Muscle of back (tissue), 10 donors: ENCODE measurements around the gene FBXW11. TPM values are rescaled to one million over a fixed set of nuclear protein-coding genes. Genes with fewer than 3 reads are reported as not detected.

ENCODE experiments used
- polyA plus RNA-seq, 10 donors: library from polyadenylated mRNA; unstranded; fragments of 120-200 nt; gene quantifications; one replicate each; pipeline ENCODE4 v1.2.1, GENCODE V29; 2013; ENCODE audit not compliant: insufficient read length in 10 of 10

Gene FBXW11
- polyA plus RNA-seq, 10 donors = 32.4 to 41.9 (median 37.2) TPM

Other genes with a start within 250 kb of the FBXW11 start
- gene SMIM23, start 220.8 kb downstream of the FBXW11 start, polyA plus RNA-seq = not detected
- 10 to 100 TPM; 15.5 to 26.8 (median 19.1) TPM for gene STK10, start 181.6 kb upstream of the FBXW11 start, polyA plus RNA-seq
- gene EFCAB9, start 187.5 kb upstream of the FBXW11 start, polyA plus RNA-seq = not detected